SU-DHL-6 (cell line): Measurements from ENCODE around the gene CCN6.
"Not testable (repeated sequence)": the region's sequence is repeated elsewhere in the genome, so short reads cannot be mapped to it uniquely, and the experiment has no call there.

Source experiments
- H2AFZ ChIP-seq: fragments of 200-600 bp; sonication (generic); 2 replicates; pipeline ENCODE4 v1.6.1; 2014; ENCODE audit warnings: low read depth, mild to moderate bottlenecking, moderate library complexity, mixed read lengths, antibody characterized with exemption, low read length; ENCODE audit not compliant: severe bottlenecking
- H3F3A ChIP-seq: fragments of 200-600 bp; shearing (Covaris generic); 2 replicates; pipeline ENCODE4 v1.6.0; 2016; ENCODE audit warnings: antibody characterized with exemption, mild to moderate bottlenecking; ENCODE audit not compliant: insufficient read depth
- H3K27ac ChIP-seq: fragments of 200-600 bp; sonication (generic); 2 replicates; pipeline ENCODE4 v1.5.1; 2016; ENCODE audit warnings: low read depth, mild to moderate bottlenecking, low read length, moderate library complexity, mixed read lengths
- H3K27me3 ChIP-seq: fragments of 200-600 bp; sonication (generic), shearing (Covaris generic); 2 replicates; pipeline ENCODE4 v1.6.0; 2014; ENCODE audit warnings: mild to moderate bottlenecking, low read length
- H3K36me3 ChIP-seq: fragments of 200-600 bp; sonication (generic); 2 replicates; pipeline ENCODE4 v1.6.1; 2014; ENCODE audit warnings: mild to moderate bottlenecking, low read length, mixed read lengths
- H3K4me2 ChIP-seq: fragments of 300-600, 200-600 bp; shearing (Covaris generic), sonication (generic); 2 replicates; pipeline ENCODE4 v1.6.0; 2014; ENCODE audit warnings: low read length, low read depth, mild to moderate bottlenecking; ENCODE audit not compliant: poor library complexity, severe bottlenecking
- H3K4me3 ChIP-seq: fragments of 200-600 bp; sonication (generic); 2 replicates; pipeline ENCODE4 v1.5.1; 2014; ENCODE audit warnings: antibody characterized with exemption, low read length, mild to moderate bottlenecking, mixed read lengths; ENCODE audit not compliant: insufficient read depth, poor library complexity, severe bottlenecking
- H3K79me2 ChIP-seq: fragments of 200-600 bp; sonication (generic); 2 replicates; pipeline ENCODE4 v1.6.1; 2014; ENCODE audit warnings: mild to moderate bottlenecking, low read length, moderate library complexity; ENCODE audit not compliant: insufficient read depth
- H3K9ac ChIP-seq: fragments of 200-600 bp; sonication (generic); 2 replicates; pipeline ENCODE4 v1.7.0; 2014; ENCODE audit warnings: mild to moderate bottlenecking, low read length
- H3K9me2 ChIP-seq: fragments of 200-600 bp; sonication (generic); replicated peaks from 2 replicates; pipeline ENCODE4 v1.6.1; 2014; ENCODE audit warnings: low read length; ENCODE audit not compliant: insufficient read depth
- H3K9me3 ChIP-seq: fragments of 200-600 bp; sonication (generic); 2 replicates; pipeline ENCODE4 v1.6.1; 2014; ENCODE audit warnings: low read length, mixed read lengths; ENCODE audit not compliant: insufficient read depth
- H4K20me1 ChIP-seq: fragments of 200-600 bp; sonication (generic); 2 replicates; pipeline ENCODE4 v1.6.1; 2014; ENCODE audit warnings: low read depth, mild to moderate bottlenecking, antibody characterized with exemption, low read length, moderate library complexity, mixed read lengths
- EZH2phosphoT487 ChIP-seq: fragments of 200-600 bp; sonication (generic), shearing (Covaris generic); conservative IDR thresholded peaks from 2 replicates; pipeline ENCODE4 v1.6.1; 2018; ENCODE audit warnings: mild to moderate bottlenecking, antibody characterized with exemption, low read length, moderate library complexity, mixed read lengths
- TF ChIP-seq, protein P1 (sequence below): fragments of 200-600 bp; sonication (generic); IDR thresholded peaks from one replicate; pipeline ENCODE4 v1.5.1; 2017; ENCODE audit warnings: antibody characterized with exemption, mild to moderate bottlenecking, low read length, moderate library complexity; ENCODE audit not compliant: insufficient read depth, poor library complexity, severe bottlenecking

The CCN6 gene

GRCh38 chr6:112043032-112044007 is 10.6 kb upstream of the CCN6 start:
- Histone ChIP-seq H3K27ac (0 out of 2 replicates have a peak overlapping the region, but pooled peaks have one; percentile 1), H3K36me3 (no peaks in the 10 kb centered on the region), H4K20me1 (no peaks in the 10 kb centered on the region), H3K9me2 (no peaks in the 10 kb centered on the region), H3K79me2 (no peaks in the 10 kb centered on the region), H3K4me2 (peak overlapping the region; percentile 75), H3K4me3 (peak overlapping the region; percentile 70), H3F3A (no peaks in the 10 kb centered on the region), H3K9me3 (no peaks in the 10 kb centered on the region), H2AFZ (peak overlapping the region; percentile 72), H3K9ac (peak overlapping the region; percentile 51), H3K27me3 (no peaks in the 10 kb centered on the region)
- TF ChIP-seq, protein P1, sequence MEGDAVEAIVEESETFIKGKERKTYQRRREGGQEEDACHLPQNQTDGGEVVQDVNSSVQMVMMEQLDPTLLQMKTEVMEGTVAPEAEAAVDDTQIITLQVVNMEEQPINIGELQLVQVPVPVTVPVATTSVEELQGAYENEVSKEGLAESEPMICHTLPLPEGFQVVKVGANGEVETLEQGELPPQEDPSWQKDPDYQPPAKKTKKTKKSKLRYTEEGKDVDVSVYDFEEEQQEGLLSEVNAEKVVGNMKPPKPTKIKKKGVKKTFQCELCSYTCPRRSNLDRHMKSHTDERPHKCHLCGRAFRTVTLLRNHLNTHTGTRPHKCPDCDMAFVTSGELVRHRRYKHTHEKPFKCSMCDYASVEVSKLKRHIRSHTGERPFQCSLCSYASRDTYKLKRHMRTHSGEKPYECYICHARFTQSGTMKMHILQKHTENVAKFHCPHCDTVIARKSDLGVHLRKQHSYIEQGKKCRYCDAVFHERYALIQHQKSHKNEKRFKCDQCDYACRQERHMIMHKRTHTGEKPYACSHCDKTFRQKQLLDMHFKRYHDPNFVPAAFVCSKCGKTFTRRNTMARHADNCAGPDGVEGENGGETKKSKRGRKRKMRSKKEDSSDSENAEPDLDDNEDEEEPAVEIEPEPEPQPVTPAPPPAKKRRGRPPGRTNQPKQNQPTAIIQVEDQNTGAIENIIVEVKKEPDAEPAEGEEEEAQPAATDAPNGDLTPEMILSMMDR: peak; percentile 89
- TF ChIP-seq EZH2phosphoT487: no peak

DNA sequence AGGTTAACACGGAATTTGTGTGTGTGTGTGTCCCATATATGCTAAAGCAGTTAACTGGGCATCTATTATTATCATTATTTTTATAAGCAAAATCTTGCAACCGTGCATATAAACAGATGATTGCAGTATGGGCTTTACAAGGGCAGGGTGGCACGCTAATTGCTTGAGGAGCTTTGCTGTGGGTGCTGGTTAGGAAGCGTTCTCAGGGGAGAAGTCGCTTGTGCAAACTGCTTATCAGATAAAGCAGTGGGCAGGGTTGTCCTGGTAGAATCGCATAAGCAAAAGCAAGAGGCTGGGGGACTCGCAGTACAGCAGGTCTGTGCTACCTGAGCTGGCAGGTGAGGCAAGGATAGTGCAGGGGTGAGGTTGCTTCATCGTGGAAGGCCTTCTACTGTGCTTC is 9.7 kb upstream of the CCN6 start:
- Histone ChIP-seq H3K4me3 (no peak overlapping the region), H3K9me3 (no peaks in the 10 kb centered on the region), H4K20me1 (no peaks in the 10 kb centered on the region), H3K36me3 (no peaks in the 10 kb centered on the region), H3K27ac (no peak overlapping the region), H3K9ac (no peak overlapping the region), H3F3A (no peaks in the 10 kb centered on the region), H2AFZ (no peak overlapping the region), H3K79me2 (no peaks in the 10 kb centered on the region), H3K9me2 (no peaks in the 10 kb centered on the region), H3K27me3 (no peaks in the 10 kb centered on the region), H3K4me2 (no peak overlapping the region)
- no peak for TF ChIP-seq EZH2phosphoT487
- TF ChIP-seq, protein P1: no peak

- Histone ChIP-seq H3F3A (no peaks in the 10 kb centered on the region), H3K4me3 (no peak overlapping the region), H3K79me2 (no peaks in the 10 kb centered on the region), H3K9ac (no peak overlapping the region), H3K9me2 (no peaks in the 10 kb centered on the region), H2AFZ (no peak overlapping the region), H4K20me1 (no peaks in the 10 kb centered on the region), H3K9me3 (no peaks in the 10 kb centered on the region), H3K4me2 (no peak overlapping the region), H3K36me3 (no peaks in the 10 kb centered on the region), H3K27ac (no peak overlapping the region), H3K27me3 (no peaks in the 10 kb centered on the region)
- TF ChIP-seq, protein P1: no peak
- no peak for TF ChIP-seq EZH2phosphoT487
Observed at GRCh38 chr6:112044856-112045255, 9.0 kb upstream of the CCN6 start.

DNA sequence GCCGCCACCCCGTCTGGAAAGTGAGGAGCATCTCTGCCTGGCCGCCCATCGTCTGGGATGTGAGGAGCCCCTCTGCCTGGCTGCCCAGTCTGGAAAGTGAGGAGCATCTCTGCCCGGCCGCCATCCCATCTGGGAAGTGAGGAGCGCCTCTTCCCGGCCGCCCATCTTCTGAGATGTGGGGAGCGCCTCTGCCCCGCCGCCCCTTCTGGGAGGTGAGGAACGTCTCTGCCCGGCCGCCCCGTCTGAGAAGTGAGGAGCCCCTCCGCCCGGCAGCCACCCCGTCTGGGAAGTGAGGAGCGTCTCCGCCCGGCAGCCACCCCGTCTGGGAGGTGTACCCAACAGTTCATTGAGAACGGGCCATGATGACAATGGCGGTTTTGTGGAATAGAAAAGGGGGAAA is 6.4 kb upstream of the CCN6 start:
- not testable (repeated sequence) for H3F3A ChIP-seq, H3K9me2 ChIP-seq, H3K36me3 ChIP-seq, H3K9ac ChIP-seq, H3K4me2 ChIP-seq, H4K20me1 ChIP-seq, H3K27me3 ChIP-seq, H3K4me3 ChIP-seq, H2AFZ ChIP-seq, H3K79me2 ChIP-seq, H3K27ac ChIP-seq, H3K9me3 ChIP-seq
